ENCODE data around the gene ZFYVE19. TPM values are rescaled to one million over a fixed set of nuclear protein-coding genes. Genes with fewer than 3 reads are reported as not detected.

ZFYVE19 gene
- polyA plus RNA-seq, 3 donors: 8.2 to 62.9 (median 10.3) TPM

DNA sequence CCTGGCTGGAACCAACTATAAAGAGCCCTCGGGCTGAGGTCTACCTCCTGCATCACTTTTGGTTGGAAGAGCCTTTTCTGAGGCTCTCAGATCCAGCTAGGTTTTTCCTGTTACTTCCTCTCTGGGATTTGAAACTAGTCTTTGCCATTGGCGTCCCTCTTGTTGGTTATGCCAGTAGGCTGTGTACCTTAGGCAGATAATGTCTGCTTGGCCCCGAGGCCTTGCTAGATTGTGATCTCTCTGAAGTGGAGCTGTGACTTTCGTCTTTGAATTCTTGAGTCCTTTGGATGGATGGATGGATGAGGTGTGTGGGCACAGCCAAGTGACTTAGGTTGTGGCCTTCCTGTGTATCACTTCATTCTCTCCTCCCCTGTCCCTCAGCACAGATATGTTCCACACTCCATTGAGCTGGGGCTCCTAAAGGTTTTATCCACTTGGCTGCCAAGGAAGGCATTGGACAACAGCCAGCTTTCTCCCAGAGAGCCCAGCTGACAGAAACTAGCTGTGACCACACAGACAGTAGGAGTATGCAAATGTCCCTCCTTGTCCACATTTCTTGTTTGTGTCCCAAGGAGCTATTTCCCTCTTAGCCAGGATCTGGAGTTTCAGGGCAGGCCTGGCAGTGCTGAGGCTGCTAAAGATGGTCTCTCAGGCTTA is 8.3 kb downstream of the ZFYVE19 start:
- Histone ChIP-seq H3K9me3 (replicated peaks in 1 of 2; ENCODE audit: control insufficient read depth in 1 of 2, insufficient read depth in 1 of 2, low read length in 2 of 2) (no peaks in the 10 kb centered on the region), H2AFZ (ENCODE audit: insufficient read depth, low read depth, low read length, poor library complexity, severe bottlenecking) (no peak overlapping the region), H3K4me1 (ENCODE audit: control insufficient read depth in 1 of 2, insufficient read depth in 2 of 2, low read length in 2 of 2) (no peaks in the 10 kb centered on the region), H3K27ac (ENCODE audit: low read depth in 1 of 2, low read length in 2 of 2) (no peak overlapping the region), H3K9ac (ENCODE audit: insufficient read depth, low read length, poor library complexity, severe bottlenecking) (no peak overlapping the region), H4K20me1 (ENCODE audit: insufficient read depth, low read length) (no peaks in the 10 kb centered on the region), H3K4me2 (replicated peaks; ENCODE audit: extremely low read depth, low read length, poor library complexity, severe bottlenecking) (no peak overlapping the region), H3K79me2 (ENCODE audit: insufficient read depth, low read length) (no peaks in the 10 kb centered on the region), H3K27me3 (ENCODE audit: control insufficient read depth in 2 of 2, insufficient read depth in 2 of 2, low read length in 2 of 2) (no peaks in the 10 kb centered on the region), H3K36me3 (replicated peaks in 1 of 2; ENCODE audit: control insufficient read depth in 1 of 2, insufficient read depth in 2 of 2, low read length in 2 of 2) (peaks cover 31 to 48% of the 10 kb centered on the region in 2 donors), H3K4me3 (replicated peaks in 1 of 3; ENCODE audit: low read depth in 2 of 3, low read length in 3 of 3) (no peak overlapping the region)
- Mint-ChIP-seq H3K27me3 (ENCODE audit: low read depth in 3 of 3) (peaks cover 0 to 1% (median 0%) of the 10 kb centered on the region in 3 donors), H3K4me1 (no peaks in the 10 kb centered on the region), H3K36me3 (peaks cover 44 to 45% of the 10 kb centered on the region in 2 donors), H3K4me3 (peak overlapping the region in 1 of 2 donors; percentile 4), H3K9me3 (no peaks in the 10 kb centered on the region), H3K27ac (no peak overlapping the region)
- 88% methylated on average over 3 of the region's 4 CpGs for WGBS (ENCODE audit: insufficient coverage)
- intact Hi-C loops (cut with micrococcal nuclease): no loop called here
- TF ChIP-seq, protein P1, sequence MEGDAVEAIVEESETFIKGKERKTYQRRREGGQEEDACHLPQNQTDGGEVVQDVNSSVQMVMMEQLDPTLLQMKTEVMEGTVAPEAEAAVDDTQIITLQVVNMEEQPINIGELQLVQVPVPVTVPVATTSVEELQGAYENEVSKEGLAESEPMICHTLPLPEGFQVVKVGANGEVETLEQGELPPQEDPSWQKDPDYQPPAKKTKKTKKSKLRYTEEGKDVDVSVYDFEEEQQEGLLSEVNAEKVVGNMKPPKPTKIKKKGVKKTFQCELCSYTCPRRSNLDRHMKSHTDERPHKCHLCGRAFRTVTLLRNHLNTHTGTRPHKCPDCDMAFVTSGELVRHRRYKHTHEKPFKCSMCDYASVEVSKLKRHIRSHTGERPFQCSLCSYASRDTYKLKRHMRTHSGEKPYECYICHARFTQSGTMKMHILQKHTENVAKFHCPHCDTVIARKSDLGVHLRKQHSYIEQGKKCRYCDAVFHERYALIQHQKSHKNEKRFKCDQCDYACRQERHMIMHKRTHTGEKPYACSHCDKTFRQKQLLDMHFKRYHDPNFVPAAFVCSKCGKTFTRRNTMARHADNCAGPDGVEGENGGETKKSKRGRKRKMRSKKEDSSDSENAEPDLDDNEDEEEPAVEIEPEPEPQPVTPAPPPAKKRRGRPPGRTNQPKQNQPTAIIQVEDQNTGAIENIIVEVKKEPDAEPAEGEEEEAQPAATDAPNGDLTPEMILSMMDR (IDR thresholded peaks at IDR 0.05): no peak
- DNase-seq: no peak

DNA sequence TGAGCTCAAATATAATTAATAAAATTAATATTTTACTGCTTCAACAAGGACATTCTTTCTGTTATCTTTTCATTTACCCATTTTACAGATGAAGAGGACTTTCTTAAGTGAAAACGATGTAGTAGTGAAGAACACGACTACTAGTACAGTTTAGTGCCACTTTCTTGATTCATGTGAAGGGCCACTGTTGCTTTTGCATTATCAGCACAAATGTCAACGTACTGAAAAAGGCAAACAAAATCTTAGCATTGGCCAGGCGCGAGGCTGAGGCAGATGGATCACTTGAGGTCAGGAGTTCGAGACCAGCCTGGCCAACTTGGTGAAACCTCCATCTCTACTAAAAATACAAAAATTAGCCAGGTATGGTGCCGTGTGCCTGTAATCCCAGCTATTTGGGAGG is 12.2 kb downstream of the ZFYVE19 start:
- Mint-ChIP-seq H3K27me3 (ENCODE audit: low read depth in 3 of 3) (peaks cover 0 to 3% (median 0%) of the 10 kb centered on the region in 3 donors), H3K4me1 (no peaks in the 10 kb centered on the region), H3K9me3 (no peaks in the 10 kb centered on the region), H3K4me3 (no peak overlapping the region), H3K36me3 (peaks cover 13 to 14% of the 10 kb centered on the region in 2 donors), H3K27ac (no peak overlapping the region)
- TF ChIP-seq, protein P1 (IDR thresholded peaks at IDR 0.05): no peak
- Histone ChIP-seq H3K4me1 (ENCODE audit: control insufficient read depth in 1 of 2, insufficient read depth in 2 of 2, low read length in 2 of 2) (no peaks in the 10 kb centered on the region), H3K4me2 (replicated peaks; ENCODE audit: extremely low read depth, low read length, poor library complexity, severe bottlenecking) (no peak overlapping the region), H3K27ac (ENCODE audit: low read depth in 1 of 2, low read length in 2 of 2) (no peak overlapping the region), H3K79me2 (ENCODE audit: insufficient read depth, low read length) (no peaks in the 10 kb centered on the region), H3K27me3 (ENCODE audit: control insufficient read depth in 2 of 2, insufficient read depth in 2 of 2, low read length in 2 of 2) (no peaks in the 10 kb centered on the region), H3K9me3 (replicated peaks in 1 of 2; ENCODE audit: control insufficient read depth in 1 of 2, insufficient read depth in 1 of 2, low read length in 2 of 2) (no peaks in the 10 kb centered on the region), H3K36me3 (replicated peaks in 1 of 2; ENCODE audit: control insufficient read depth in 1 of 2, insufficient read depth in 2 of 2, low read length in 2 of 2) (peaks cover 7 to 12% of the 10 kb centered on the region in 2 donors), H4K20me1 (ENCODE audit: insufficient read depth, low read length) (no peaks in the 10 kb centered on the region), H3K9ac (ENCODE audit: insufficient read depth, low read length, poor library complexity, severe bottlenecking) (no peak overlapping the region), H3K4me3 (replicated peaks in 1 of 3; ENCODE audit: low read depth in 2 of 3, low read length in 3 of 3) (no peak overlapping the region), H2AFZ (ENCODE audit: insufficient read depth, low read depth, low read length, poor library complexity, severe bottlenecking) (no peak overlapping the region)
- DNase-seq: no peak
- intact Hi-C loops (cut with micrococcal nuclease): no loop called here
- 97% methylated on average over 3 of the region's 7 CpGs for WGBS (ENCODE audit: insufficient coverage)

All from CD14-positive monocyte (primary cell).